Liver (tissue), 3 donors: ENCODE results near the gene BAK1.

ENCODE experiments used
- GABPA ChIP-seq, 2 donors: IDR thresholded peaks in 1 of 2; conservative IDR thresholded peaks in 1 of 2; 2 replicates each; pipeline ENCODE4 v1.6.1; 2016; ENCODE audit warnings: antibody characterized with exemption in 2 of 2, mild to moderate bottlenecking in 1 of 2, moderate library complexity in 1 of 2
- MAX ChIP-seq: IDR thresholded peaks from 2 replicates; pipeline ENCODE4 v1.6.1; 2016; ENCODE audit warnings: antibody characterized with exemption
- RAD21 ChIP-seq, 2 donors: IDR thresholded peaks; 2 replicates each; pipeline ENCODE4 v1.6.1; 2016; ENCODE audit warnings: antibody characterized with exemption in 2 of 2, mild to moderate bottlenecking in 2 of 2
- REST ChIP-seq: IDR thresholded peaks from 2 replicates; pipeline ENCODE4 v1.6.1; 2016; ENCODE audit warnings: antibody characterized with exemption, mild to moderate bottlenecking
- TAF1 ChIP-seq: conservative IDR thresholded peaks from 2 replicates; pipeline ENCODE4 v1.6.1; 2016; ENCODE audit warnings: antibody characterized with exemption, mild to moderate bottlenecking
- YY1 ChIP-seq: IDR thresholded peaks from 2 replicates; pipeline ENCODE4 v1.6.1; 2016; ENCODE audit warnings: antibody characterized with exemption, mild to moderate bottlenecking
- TF ChIP-seq, protein P1 (sequence below): fragments of 150-350 bp; IDR thresholded peaks from 2 replicates; pipeline ENCODE4 v1.5.1; 2017; ENCODE audit warnings: improper control_type of control experiment, low read depth, low read length; ENCODE audit not compliant: missing input control
- TF ChIP-seq, protein P2 (sequence below): IDR thresholded peaks from 2 replicates; pipeline ENCODE4 v1.6.1; 2016; ENCODE audit warnings: antibody characterized with exemption
- donor health status: healthy.
- donor health status: healthy.

- TF ChIP-seq, protein P1, sequence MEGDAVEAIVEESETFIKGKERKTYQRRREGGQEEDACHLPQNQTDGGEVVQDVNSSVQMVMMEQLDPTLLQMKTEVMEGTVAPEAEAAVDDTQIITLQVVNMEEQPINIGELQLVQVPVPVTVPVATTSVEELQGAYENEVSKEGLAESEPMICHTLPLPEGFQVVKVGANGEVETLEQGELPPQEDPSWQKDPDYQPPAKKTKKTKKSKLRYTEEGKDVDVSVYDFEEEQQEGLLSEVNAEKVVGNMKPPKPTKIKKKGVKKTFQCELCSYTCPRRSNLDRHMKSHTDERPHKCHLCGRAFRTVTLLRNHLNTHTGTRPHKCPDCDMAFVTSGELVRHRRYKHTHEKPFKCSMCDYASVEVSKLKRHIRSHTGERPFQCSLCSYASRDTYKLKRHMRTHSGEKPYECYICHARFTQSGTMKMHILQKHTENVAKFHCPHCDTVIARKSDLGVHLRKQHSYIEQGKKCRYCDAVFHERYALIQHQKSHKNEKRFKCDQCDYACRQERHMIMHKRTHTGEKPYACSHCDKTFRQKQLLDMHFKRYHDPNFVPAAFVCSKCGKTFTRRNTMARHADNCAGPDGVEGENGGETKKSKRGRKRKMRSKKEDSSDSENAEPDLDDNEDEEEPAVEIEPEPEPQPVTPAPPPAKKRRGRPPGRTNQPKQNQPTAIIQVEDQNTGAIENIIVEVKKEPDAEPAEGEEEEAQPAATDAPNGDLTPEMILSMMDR: no peak
- no peak for TF ChIP-seq RAD21 (IDR thresholded peaks at IDR 0.05)
- TF ChIP-seq YY1: no peak
- TF ChIP-seq REST: no peak
- TF ChIP-seq MAX: no peak
- no peak for TF ChIP-seq TAF1
- TF ChIP-seq, protein P2, sequence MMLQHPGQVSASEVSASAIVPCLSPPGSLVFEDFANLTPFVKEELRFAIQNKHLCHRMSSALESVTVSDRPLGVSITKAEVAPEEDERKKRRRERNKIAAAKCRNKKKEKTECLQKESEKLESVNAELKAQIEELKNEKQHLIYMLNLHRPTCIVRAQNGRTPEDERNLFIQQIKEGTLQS: no peak
- TF ChIP-seq GABPA (IDR thresholded peaks at IDR 0.05 in 1 of 2, conservative IDR thresholded peaks at IDR 0.05 in 1 of 2): no peak
Measured at GRCh38 chr6:33620856-33621710, 41.0 kb upstream of the BAK1 start, which contains the start of gene ITPR3.
